Neural cell (in vitro differentiated cells): Measurements from ENCODE around the gene DHH. TPM values are rescaled to one million over a fixed set of nuclear protein-coding genes. Genes with fewer than 3 reads are reported as not detected.

Experiments
- H2AFZ ChIP-seq: fragments of 200-600, 300-800 bp; sonication (generic), shearing (Covaris generic); 2 replicates; pipeline ENCODE4 v1.6.0; 2014; ENCODE audit warnings: low read depth, mild to moderate bottlenecking, antibody characterized with exemption, low read length, moderate library complexity
- H3F3A ChIP-seq: fragments of 200-600 bp; shearing (Covaris generic); 2 replicates; pipeline ENCODE4 v1.6.1; 2016; ENCODE audit warnings: mild to moderate bottlenecking, moderate library complexity, mixed read lengths, antibody characterized with exemption, low read length; ENCODE audit not compliant: insufficient read depth, poor library complexity, severe bottlenecking
- H3K27ac ChIP-seq: fragments of 200-600, 300-800 bp; sonication (generic), shearing (Covaris generic); 2 replicates; pipeline ENCODE4 v1.5.1; 2014; ENCODE audit warnings: mild to moderate bottlenecking, low read length, moderate library complexity
- H3K27me3 ChIP-seq: fragments of 300-800, 200-600 bp; sonication (generic), shearing (Covaris generic); 2 replicates; pipeline ENCODE4 v1.6.0; 2014; ENCODE audit warnings: mild to moderate bottlenecking, low read depth, low read length, moderate library complexity; ENCODE audit not compliant: insufficient read depth
- H3K36me3 ChIP-seq: fragments of 300-800, 200-600 bp; sonication (generic), shearing (Covaris generic); 2 replicates; pipeline ENCODE4 v1.5.1; 2014; ENCODE audit warnings: mild to moderate bottlenecking, antibody characterized with exemption, low read length, moderate library complexity; ENCODE audit not compliant: insufficient read depth
- H3K4me2 ChIP-seq: fragments of 300-800, 200-600 bp; sonication (generic), shearing (Covaris generic); 2 replicates; pipeline ENCODE4 v1.6.0; 2014; ENCODE audit warnings: mild to moderate bottlenecking, low read length
- H3K4me3 ChIP-seq: fragments of 300-800, 200-600 bp; sonication (generic), shearing (Covaris generic); 2 replicates; pipeline ENCODE4 v1.5.1; 2014; ENCODE audit warnings: mild to moderate bottlenecking, low read length, moderate library complexity
- H3K79me2 ChIP-seq: fragments of 200-600 bp; shearing (Covaris generic); replicated peaks from 2 replicates; pipeline ENCODE4 v1.6.0; 2014; ENCODE audit warnings: mild to moderate bottlenecking, low read length, moderate library complexity; ENCODE audit not compliant: insufficient read depth
- H3K9ac ChIP-seq: fragments of 300-800, 200-600 bp; sonication (generic), shearing (Covaris generic); 2 replicates; pipeline ENCODE4 v1.6.1; 2016; ENCODE audit warnings: mild to moderate bottlenecking, low read length, mixed read lengths
- H3K9me2 ChIP-seq: fragments of 200-600 bp; shearing (Covaris generic); 2 replicates; pipeline ENCODE4 v1.6.1; 2016; ENCODE audit warnings: mild to moderate bottlenecking, low read length, mixed read lengths; ENCODE audit not compliant: insufficient read depth
- H3K9me3 ChIP-seq: fragments of 200-600, 300-800 bp; sonication (generic), shearing (Covaris generic); 2 replicates; pipeline ENCODE4 v1.6.1; 2016; ENCODE audit warnings: mild to moderate bottlenecking, mixed run types, low read length, moderate library complexity, mixed read lengths
- H4K20me1 ChIP-seq: fragments of 200-600 bp; shearing (Covaris generic); 2 replicates; pipeline ENCODE4 v1.6.1; 2016; ENCODE audit warnings: mild to moderate bottlenecking, mixed run types; ENCODE audit not compliant: insufficient read depth
- EP300 ChIP-seq: fragments of 450-650 bp; conservative IDR thresholded peaks from 2 replicates; pipeline ENCODE4 v1.6.1; 2014; ENCODE audit warnings: antibody characterized with exemption, mild to moderate bottlenecking, moderate library complexity; ENCODE audit not compliant: poor library complexity, severe bottlenecking
- EZH2 ChIP-seq: fragments of 200-600, 300-800 bp; shearing (Covaris generic), sonication (generic); IDR thresholded peaks from 2 replicates; pipeline ENCODE4 v1.6.1; 2014; ENCODE audit warnings: antibody characterized with exemption, low read length, borderline replicate concordance, mild to moderate bottlenecking; ENCODE audit not compliant: insufficient read depth, poor library complexity, severe bottlenecking
- MXI1 ChIP-seq: fragments of 450-650 bp; conservative IDR thresholded peaks from 2 replicates; pipeline ENCODE4 v1.6.1; 2014; ENCODE audit warnings: antibody characterized with exemption, mild to moderate bottlenecking; ENCODE audit not compliant: poor library complexity, severe bottlenecking
- POLR2AphosphoS5 ChIP-seq: IDR thresholded peaks from 2 replicates; pipeline ENCODE4 v1.6.1; 2012
- RAD21 ChIP-seq: fragments of 450-650 bp; conservative IDR thresholded peaks from 2 replicates; pipeline ENCODE4 v1.6.1; 2014; ENCODE audit warnings: antibody characterized with exemption, mild to moderate bottlenecking, moderate library complexity
- SMC3 ChIP-seq: fragments of 450-650 bp; conservative IDR thresholded peaks from 2 replicates; pipeline ENCODE4 v1.6.1; 2014; ENCODE audit warnings: antibody characterized with exemption, mild to moderate bottlenecking, moderate library complexity; ENCODE audit not compliant: poor library complexity
- TAF1 ChIP-seq: IDR thresholded peaks from 2 replicates; pipeline ENCODE4 v1.6.1; 2012; ENCODE audit warnings: low read depth
- polyA plus RNA-seq: library from polyadenylated mRNA; depleted of rRNA; stranded (reverse); fragments of >200 nt; gene quantifications from 2 replicates; pipeline ENCODE4 v1.2.3, GENCODE V29; 2014
- TF ChIP-seq, protein P1 (sequence below): IDR thresholded peaks from 2 replicates; pipeline ENCODE4 v1.6.1; 2012; ENCODE audit warnings: borderline replicate concordance
- TF ChIP-seq, protein P2 (sequence below): fragments of 450-650 bp; IDR thresholded peaks from 2 replicates; pipeline ENCODE4 v1.5.1; 2014; ENCODE audit warnings: antibody characterized with exemption, mild to moderate bottlenecking, moderate library complexity; ENCODE audit not compliant: poor library complexity, severe bottlenecking

DHH gene
- polyA plus RNA-seq, 1 donor from 2014 or later = 0.66 TPM

DNA sequence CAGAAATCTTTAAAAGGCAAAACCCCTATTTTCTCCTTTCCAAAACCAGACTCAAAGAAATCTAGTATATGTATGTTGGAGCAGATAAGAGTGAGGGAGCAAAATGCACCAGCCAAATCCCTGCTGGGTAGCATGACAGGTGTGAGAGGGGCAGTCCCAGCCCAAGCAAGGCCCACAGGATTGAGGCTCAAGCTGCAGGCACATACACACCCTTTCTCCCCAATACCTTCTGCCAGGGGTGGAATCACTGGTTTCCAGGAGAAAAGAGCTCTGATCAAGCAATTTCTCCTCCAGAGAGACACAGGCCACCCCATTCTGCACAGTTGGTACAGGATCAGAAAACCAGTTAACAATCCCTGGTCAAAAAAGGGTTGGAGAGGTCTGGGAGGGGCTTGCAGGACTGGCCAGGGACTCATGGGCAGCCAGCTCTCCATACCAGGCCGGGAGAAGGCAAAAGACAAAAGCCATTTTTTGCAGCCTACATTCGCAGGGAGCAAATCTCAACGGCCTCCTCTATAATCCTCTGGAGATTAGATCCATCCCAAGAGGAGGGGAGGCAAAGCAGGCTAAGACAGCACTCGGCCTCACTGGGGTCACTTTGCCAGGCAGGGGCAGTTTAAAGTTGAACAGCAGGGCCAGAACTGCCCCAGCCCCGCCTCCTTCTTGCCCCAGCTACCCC is 36.1 kb downstream of the DHH start:
- H3K4me3 ChIP-seq = peak overlapping the region; percentile 97

DNA sequence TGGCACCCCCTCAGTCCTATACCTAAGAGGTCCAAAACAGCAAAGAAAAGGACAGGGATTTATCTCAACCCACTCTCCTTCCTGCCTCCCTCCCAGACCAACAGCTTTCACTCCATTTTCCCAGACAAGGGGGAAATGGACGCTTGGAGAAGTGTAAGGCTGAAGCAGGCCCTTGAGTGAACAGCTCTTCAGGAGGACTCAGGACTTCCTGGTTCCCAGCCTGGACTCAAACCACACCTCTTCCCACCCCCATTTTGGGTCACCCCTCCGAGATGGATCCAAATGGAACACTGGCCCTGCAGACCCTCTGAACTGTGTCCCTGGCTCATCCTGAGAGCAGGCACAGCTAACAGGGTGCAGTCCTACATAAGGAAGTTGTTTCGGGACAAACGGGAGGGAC is 36.7 kb downstream of the DHH start:
- no peaks in the 10 kb centered on the region for H3K9me3 ChIP-seq
- H3K27ac ChIP-seq = no peak overlapping the region
- H3K27me3 ChIP-seq = no peaks in the 10 kb centered on the region
- TF ChIP-seq EZH2 = no peak
- TF ChIP-seq MXI1 = no peak
- TF ChIP-seq, protein P1, sequence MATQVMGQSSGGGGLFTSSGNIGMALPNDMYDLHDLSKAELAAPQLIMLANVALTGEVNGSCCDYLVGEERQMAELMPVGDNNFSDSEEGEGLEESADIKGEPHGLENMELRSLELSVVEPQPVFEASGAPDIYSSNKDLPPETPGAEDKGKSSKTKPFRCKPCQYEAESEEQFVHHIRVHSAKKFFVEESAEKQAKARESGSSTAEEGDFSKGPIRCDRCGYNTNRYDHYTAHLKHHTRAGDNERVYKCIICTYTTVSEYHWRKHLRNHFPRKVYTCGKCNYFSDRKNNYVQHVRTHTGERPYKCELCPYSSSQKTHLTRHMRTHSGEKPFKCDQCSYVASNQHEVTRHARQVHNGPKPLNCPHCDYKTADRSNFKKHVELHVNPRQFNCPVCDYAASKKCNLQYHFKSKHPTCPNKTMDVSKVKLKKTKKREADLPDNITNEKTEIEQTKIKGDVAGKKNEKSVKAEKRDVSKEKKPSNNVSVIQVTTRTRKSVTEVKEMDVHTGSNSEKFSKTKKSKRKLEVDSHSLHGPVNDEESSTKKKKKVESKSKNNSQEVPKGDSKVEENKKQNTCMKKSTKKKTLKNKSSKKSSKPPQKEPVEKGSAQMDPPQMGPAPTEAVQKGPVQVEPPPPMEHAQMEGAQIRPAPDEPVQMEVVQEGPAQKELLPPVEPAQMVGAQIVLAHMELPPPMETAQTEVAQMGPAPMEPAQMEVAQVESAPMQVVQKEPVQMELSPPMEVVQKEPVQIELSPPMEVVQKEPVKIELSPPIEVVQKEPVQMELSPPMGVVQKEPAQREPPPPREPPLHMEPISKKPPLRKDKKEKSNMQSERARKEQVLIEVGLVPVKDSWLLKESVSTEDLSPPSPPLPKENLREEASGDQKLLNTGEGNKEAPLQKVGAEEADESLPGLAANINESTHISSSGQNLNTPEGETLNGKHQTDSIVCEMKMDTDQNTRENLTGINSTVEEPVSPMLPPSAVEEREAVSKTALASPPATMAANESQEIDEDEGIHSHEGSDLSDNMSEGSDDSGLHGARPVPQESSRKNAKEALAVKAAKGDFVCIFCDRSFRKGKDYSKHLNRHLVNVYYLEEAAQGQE = no peak
- no peak for TF ChIP-seq SMC3
- no peak for TF ChIP-seq POLR2AphosphoS5
- TF ChIP-seq TAF1 = no peak
- TF ChIP-seq EP300 = no peak
- no peak for TF ChIP-seq RAD21
- TF ChIP-seq, protein P2, sequence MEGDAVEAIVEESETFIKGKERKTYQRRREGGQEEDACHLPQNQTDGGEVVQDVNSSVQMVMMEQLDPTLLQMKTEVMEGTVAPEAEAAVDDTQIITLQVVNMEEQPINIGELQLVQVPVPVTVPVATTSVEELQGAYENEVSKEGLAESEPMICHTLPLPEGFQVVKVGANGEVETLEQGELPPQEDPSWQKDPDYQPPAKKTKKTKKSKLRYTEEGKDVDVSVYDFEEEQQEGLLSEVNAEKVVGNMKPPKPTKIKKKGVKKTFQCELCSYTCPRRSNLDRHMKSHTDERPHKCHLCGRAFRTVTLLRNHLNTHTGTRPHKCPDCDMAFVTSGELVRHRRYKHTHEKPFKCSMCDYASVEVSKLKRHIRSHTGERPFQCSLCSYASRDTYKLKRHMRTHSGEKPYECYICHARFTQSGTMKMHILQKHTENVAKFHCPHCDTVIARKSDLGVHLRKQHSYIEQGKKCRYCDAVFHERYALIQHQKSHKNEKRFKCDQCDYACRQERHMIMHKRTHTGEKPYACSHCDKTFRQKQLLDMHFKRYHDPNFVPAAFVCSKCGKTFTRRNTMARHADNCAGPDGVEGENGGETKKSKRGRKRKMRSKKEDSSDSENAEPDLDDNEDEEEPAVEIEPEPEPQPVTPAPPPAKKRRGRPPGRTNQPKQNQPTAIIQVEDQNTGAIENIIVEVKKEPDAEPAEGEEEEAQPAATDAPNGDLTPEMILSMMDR = no peak
- H3F3A ChIP-seq = no peaks in the 10 kb centered on the region
- no peaks in the 10 kb centered on the region for H3K36me3 ChIP-seq
- H3K9ac ChIP-seq = peak overlapping the region; percentile 99
- H3K4me2 ChIP-seq = peak overlapping the region; percentile 97
- peak overlapping the region; percentile 97 for H3K4me3 ChIP-seq
- H3K9me2 ChIP-seq = no peaks in the 10 kb centered on the region
- peaks cover 59% of the 10 kb centered on the region for H3K79me2 ChIP-seq
- no peak overlapping the region for H2AFZ ChIP-seq
- H4K20me1 ChIP-seq = peaks cover 28% of the 10 kb centered on the region

More for the DNA sequence above, 36.1 kb downstream of the DHH start:
- Histone ChIP-seq H3F3A (no peaks in the 10 kb centered on the region), H3K36me3 (no peaks in the 10 kb centered on the region), H3K27ac (no peak overlapping the region), H3K9ac (peak overlapping the region; percentile 99), H3K4me2 (peak overlapping the region; percentile 97), H4K20me1 (peaks cover 28% of the 10 kb centered on the region), H2AFZ (no peak overlapping the region), H3K9me2 (no peaks in the 10 kb centered on the region), H3K9me3 (no peaks in the 10 kb centered on the region), H3K79me2 (peaks cover 59% of the 10 kb centered on the region), H3K27me3 (no peaks in the 10 kb centered on the region)
- TF ChIP-seq EP300 = no peak
- no peak for TF ChIP-seq MXI1
- no peak for TF ChIP-seq EZH2
- TF ChIP-seq SMC3 = no peak
- TF ChIP-seq, protein P2 = no peak
- TF ChIP-seq, protein P1 = no peak
- no peak for TF ChIP-seq TAF1
- no peak for TF ChIP-seq POLR2AphosphoS5
- no peak for TF ChIP-seq RAD21
